ENCODE results near the gene NXPE4. TPM values are rescaled to one million over a fixed set of nuclear protein-coding genes. Genes with fewer than 3 reads are reported as not detected.
A peak's percentile ranks its signal among the peaks of the same experiment; 100 is the strongest.

NXPE4 gene
- total RNA-seq, 2 donors from 2014 or later, result not detected

DNA sequence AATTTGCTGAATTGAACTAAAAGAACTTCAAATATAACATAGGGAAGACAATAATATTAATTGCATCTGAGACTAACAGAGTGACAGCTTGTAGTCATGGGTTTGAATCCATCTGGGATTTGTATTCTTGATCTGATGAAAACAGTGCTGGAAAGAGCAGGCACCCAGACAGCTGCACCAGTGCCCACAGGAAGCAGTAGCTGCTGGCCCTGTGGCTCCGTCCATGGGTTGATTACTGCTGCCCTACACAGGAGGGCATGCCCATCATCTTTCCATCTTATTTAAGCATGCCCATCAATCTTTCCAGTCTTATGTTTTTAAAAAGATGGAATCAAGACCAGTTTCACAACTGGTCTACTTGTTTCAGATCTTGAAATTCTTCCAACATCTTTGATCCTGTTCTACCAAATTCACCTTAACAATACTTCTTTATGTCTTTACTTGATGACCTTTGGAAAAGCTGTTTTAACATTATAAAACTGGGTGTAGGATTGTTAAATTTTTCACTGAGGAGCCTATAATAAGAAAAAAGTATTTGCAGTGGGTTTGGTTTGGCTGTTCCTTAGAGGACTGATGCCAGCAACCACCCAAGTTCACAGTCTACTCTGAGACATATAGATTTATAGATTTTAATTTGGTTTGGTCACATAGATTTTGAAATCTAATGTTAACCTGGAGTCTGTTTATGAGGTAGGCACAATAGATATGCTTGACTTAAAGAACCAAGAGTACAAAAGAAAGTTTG is 761 bp upstream of the NXPE4 start:
- H3K36me3 Mint-ChIP-seq (ENCODE audit: low read depth), result no peaks in the 10 kb centered on the region
- H3K27me3 ChIP-seq (ENCODE audit: control insufficient read depth, insufficient read depth, low read length, poor library complexity, severe bottlenecking), result no peaks in the 10 kb centered on the region
- H3K9me3 ChIP-seq (ENCODE audit: control insufficient read depth, low read length), result no peaks in the 10 kb centered on the region
- no peak overlapping the region for H3K27ac ChIP-seq (ENCODE audit: low read depth, low read length)
- H3K27ac Mint-ChIP-seq, result no peak overlapping the region
- TF ChIP-seq, protein P1, sequence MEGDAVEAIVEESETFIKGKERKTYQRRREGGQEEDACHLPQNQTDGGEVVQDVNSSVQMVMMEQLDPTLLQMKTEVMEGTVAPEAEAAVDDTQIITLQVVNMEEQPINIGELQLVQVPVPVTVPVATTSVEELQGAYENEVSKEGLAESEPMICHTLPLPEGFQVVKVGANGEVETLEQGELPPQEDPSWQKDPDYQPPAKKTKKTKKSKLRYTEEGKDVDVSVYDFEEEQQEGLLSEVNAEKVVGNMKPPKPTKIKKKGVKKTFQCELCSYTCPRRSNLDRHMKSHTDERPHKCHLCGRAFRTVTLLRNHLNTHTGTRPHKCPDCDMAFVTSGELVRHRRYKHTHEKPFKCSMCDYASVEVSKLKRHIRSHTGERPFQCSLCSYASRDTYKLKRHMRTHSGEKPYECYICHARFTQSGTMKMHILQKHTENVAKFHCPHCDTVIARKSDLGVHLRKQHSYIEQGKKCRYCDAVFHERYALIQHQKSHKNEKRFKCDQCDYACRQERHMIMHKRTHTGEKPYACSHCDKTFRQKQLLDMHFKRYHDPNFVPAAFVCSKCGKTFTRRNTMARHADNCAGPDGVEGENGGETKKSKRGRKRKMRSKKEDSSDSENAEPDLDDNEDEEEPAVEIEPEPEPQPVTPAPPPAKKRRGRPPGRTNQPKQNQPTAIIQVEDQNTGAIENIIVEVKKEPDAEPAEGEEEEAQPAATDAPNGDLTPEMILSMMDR (conservative IDR thresholded peaks at IDR 0.05), result no peak
- peak; percentile 11 for DNase-seq
- no peaks in the 10 kb centered on the region for H3K36me3 ChIP-seq (ENCODE audit: control insufficient read depth, insufficient read depth, low read length)
- no peaks in the 10 kb centered on the region for H3K4me1 Mint-ChIP-seq
- H3K4me3 Mint-ChIP-seq, result no peak overlapping the region
- no peaks in the 10 kb centered on the region for H3K4me1 ChIP-seq (ENCODE audit: control insufficient read depth, insufficient read depth, low read length)
- no peak overlapping the region for H3K4me3 ChIP-seq (ENCODE audit: low read length)
- no peaks in the 10 kb centered on the region for H3K9me3 Mint-ChIP-seq
- H3K9ac ChIP-seq (ENCODE audit: extremely low read depth, low read length, poor library complexity, severe bottlenecking), result no peak overlapping the region
- WGBS, 2 experiments (ENCODE audit: insufficient coverage in 1 of 2, insufficient read length in 1 of 2), result 91 to 100% methylated on average over 1 of the region's 1 CpG
- no peaks in the 10 kb centered on the region for H3K27me3 Mint-ChIP-seq (ENCODE audit: insufficient read depth)

DNA sequence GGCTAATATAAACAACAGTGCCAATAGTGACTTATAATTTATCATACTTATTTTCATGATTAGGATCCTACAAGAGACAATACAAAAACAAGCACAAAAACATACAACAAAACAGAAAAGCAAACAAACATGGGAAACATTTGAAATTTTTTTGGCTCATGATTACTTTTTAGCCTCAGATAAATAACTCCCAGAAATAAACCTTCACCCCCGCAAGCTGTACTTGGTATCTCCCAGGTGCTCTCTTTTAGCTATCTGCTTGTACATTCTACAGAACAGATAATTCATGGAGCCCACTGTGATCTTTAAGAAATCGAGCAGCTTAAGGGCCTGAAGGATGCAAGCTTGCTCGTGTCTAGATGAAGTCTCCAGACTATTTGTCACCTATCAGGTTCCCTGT is 883 bp downstream of the NXPE4 start:
- no peak overlapping the region for H3K9ac ChIP-seq (ENCODE audit: extremely low read depth, low read length, poor library complexity, severe bottlenecking)
- no peaks in the 10 kb centered on the region for H3K27me3 ChIP-seq (ENCODE audit: control insufficient read depth, insufficient read depth, low read length, poor library complexity, severe bottlenecking)
- no peak overlapping the region for H3K27ac Mint-ChIP-seq
- TF ChIP-seq, protein P1 (conservative IDR thresholded peaks at IDR 0.05), result no peak
- 81 to 89% methylated on average over 3 of the region's 3 CpGs for WGBS, 2 experiments (ENCODE audit: insufficient coverage in 1 of 2, insufficient read length in 1 of 2)
- H3K9me3 Mint-ChIP-seq, result no peaks in the 10 kb centered on the region
- no peak overlapping the region for H3K27ac ChIP-seq (ENCODE audit: low read depth, low read length)
- no peaks in the 10 kb centered on the region for H3K4me1 Mint-ChIP-seq
- H3K27me3 Mint-ChIP-seq (ENCODE audit: insufficient read depth), result no peaks in the 10 kb centered on the region
- no peaks in the 10 kb centered on the region for H3K4me1 ChIP-seq (ENCODE audit: control insufficient read depth, insufficient read depth, low read length)
- H3K36me3 Mint-ChIP-seq (ENCODE audit: low read depth), result no peaks in the 10 kb centered on the region
- DNase-seq, result peak; percentile 8
- H3K4me3 ChIP-seq (ENCODE audit: low read length), result no peak overlapping the region
- no peaks in the 10 kb centered on the region for H3K36me3 ChIP-seq (ENCODE audit: control insufficient read depth, insufficient read depth, low read length)
- no peaks in the 10 kb centered on the region for H3K9me3 ChIP-seq (ENCODE audit: control insufficient read depth, low read length)
- no peak overlapping the region for H3K4me3 Mint-ChIP-seq

DNA sequence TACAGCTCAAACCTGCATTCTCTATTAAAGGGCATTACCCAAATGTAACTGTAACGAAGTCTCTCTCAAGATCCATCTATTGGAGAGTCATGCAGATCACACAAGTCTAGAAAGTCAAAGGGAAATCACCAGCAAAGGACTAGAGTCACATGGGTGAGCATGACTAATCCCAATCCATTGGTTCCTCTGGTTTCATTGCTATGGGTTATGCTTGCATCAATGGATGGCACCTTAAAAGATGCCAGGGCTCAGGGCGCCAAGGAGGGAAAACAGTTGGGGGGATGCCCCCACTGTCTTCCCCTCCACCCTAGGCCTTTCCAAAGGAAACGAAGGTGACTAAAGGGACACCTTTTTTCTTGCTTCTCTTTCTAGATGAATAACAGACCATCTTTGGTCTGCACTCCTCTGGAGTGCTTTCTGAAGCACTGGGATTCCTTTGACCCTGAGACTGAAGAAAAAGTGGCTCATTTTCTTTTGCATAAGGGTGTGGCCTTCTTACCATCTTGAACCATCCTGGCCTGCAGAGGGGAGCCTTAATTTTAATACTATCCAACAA is 8.1 kb downstream of the NXPE4 start:
- H3K4me1 ChIP-seq (ENCODE audit: control insufficient read depth, insufficient read depth, low read length), result no peaks in the 10 kb centered on the region
- WGBS, 2 experiments (ENCODE audit: insufficient coverage in 1 of 2, insufficient read length in 1 of 2), result 82 to 100% methylated on average over 2 to 3 of the region's 3 CpGs
- TF ChIP-seq, protein P1 (conservative IDR thresholded peaks at IDR 0.05), result no peak
- no peak for DNase-seq
- H3K27ac ChIP-seq (ENCODE audit: low read depth, low read length), result no peak overlapping the region
- no peaks in the 10 kb centered on the region for H3K4me1 Mint-ChIP-seq
- peaks cover 30% of the 10 kb centered on the region for H3K9me3 ChIP-seq (ENCODE audit: control insufficient read depth, low read length)
- no peak overlapping the region for H3K27ac Mint-ChIP-seq
- no peak overlapping the region for H3K9ac ChIP-seq (ENCODE audit: extremely low read depth, low read length, poor library complexity, severe bottlenecking)
- H3K36me3 ChIP-seq (ENCODE audit: control insufficient read depth, insufficient read depth, low read length), result no peaks in the 10 kb centered on the region
- peaks cover 3% of the 10 kb centered on the region for H3K36me3 Mint-ChIP-seq (ENCODE audit: low read depth)
- H3K4me3 ChIP-seq (ENCODE audit: low read length), result no peak overlapping the region
- peaks cover 2% of the 10 kb centered on the region for H3K27me3 Mint-ChIP-seq (ENCODE audit: insufficient read depth)
- H3K27me3 ChIP-seq (ENCODE audit: control insufficient read depth, insufficient read depth, low read length, poor library complexity, severe bottlenecking), result no peaks in the 10 kb centered on the region
- H3K4me3 Mint-ChIP-seq, result no peak overlapping the region
- H3K9me3 Mint-ChIP-seq, result peaks cover 40% of the 10 kb centered on the region
